ENCODE results near the gene SRPK1.

SRPK1 gene

GRCh38 chr6:35810971-35811698, 109.8 kb downstream of the SRPK1 start:
- DNase-seq, result no peak

- no peak for DNase-seq
Measured at GRCh38 chr6:35809809-35810208, 111.1 kb downstream of the SRPK1 start.

GRCh38 chr6:35808688-35809087, 112.2 kb downstream of the SRPK1 start:
- DNase-seq, result peak; percentile 30

- peak; percentile 63 for DNase-seq
Measured at GRCh38 chr6:35804996-35805736, 115.7 kb downstream of the SRPK1 start, which contains the start of gene LHFPL5. LHFPL5 (plus strand) TSS chr6:35805352; CDS start chr6:35805671, 319 bp downstream.

- DNase-seq, result no peak
Measured at GRCh38 chr6:35801148-35801547, 119.8 kb downstream of the SRPK1 start.

GRCh38 chr6:35798706-35799105, 122.2 kb downstream of the SRPK1 start:
- DNase-seq, result no peak

GRCh38 chr6:35797837-35798526, 122.9 kb downstream of the SRPK1 start:
- no peak for DNase-seq

GRCh38 chr6:35796236-35796635, 124.7 kb downstream of the SRPK1 start:
- no peak for DNase-seq

GRCh38 chr6:35795453-35796071, 125.3 kb downstream of the SRPK1 start:
- DNase-seq, result no peak

GRCh38 chr6:35794536-35795452, 126.1 kb downstream of the SRPK1 start:
- no peak for DNase-seq

- DNase-seq, result no peak
Measured at GRCh38 chr6:35790683-35791082, 130.2 kb downstream of the SRPK1 start.

- DNase-seq, result no peak
Measured at GRCh38 chr6:35788423-35788982, 132.4 kb downstream of the SRPK1 start.

- DNase-seq, result no peak
Measured at GRCh38 chr6:35787266-35788218, 133.4 kb downstream of the SRPK1 start.

- DNase-seq, result no peak
Measured at GRCh38 chr6:35786810-35787209, 134.1 kb downstream of the SRPK1 start.

- DNase-seq, result no peak
Measured at GRCh38 chr6:35786272-35786671, 134.6 kb downstream of the SRPK1 start.

GRCh38 chr6:35784200-35784599, 136.7 kb downstream of the SRPK1 start:
- DNase-seq, result no peak

All from left hindlimb (tissue), 1 donor.